LNCaP clone FGC (cell line): ENCODE measurements around the gene LRCH3.
"Not testable (repeated sequence)": the region's sequence is repeated elsewhere in the genome, so short reads cannot be mapped to it uniquely, and the experiment has no call there.

Experiments used
- DNase-seq: peaks from one replicate; pipeline ENCODE4 v3.0.0-alpha.2; 2011; ENCODE audit warnings: low read depth
- H3K4me3 ChIP-seq: 2 replicates; pipeline ENCODE4 v1.5.1; 2011; ENCODE audit warnings: mild to moderate bottlenecking, low read depth, low read length, control low read depth
- CTCF ChIP-seq: IDR thresholded peaks from 2 replicates; pipeline ENCODE4 v1.5.1; 2012; ENCODE audit warnings: mild to moderate bottlenecking; ENCODE audit not compliant: control insufficient read depth, insufficient read depth; ENCODE audit errors: extremely low read depth

Gene LRCH3

GRCh38 chr3:197881270-197881969, 90.4 kb downstream of the LRCH3 start:
- no peak overlapping the region for H3K4me3 ChIP-seq
- TF ChIP-seq CTCF, result no peak
- no peak for DNase-seq

GRCh38 chr3:197881970-197882338, 90.9 kb downstream of the LRCH3 start:
- no peak for DNase-seq
- no peak overlapping the region for H3K4me3 ChIP-seq
- no peak for TF ChIP-seq CTCF

GRCh38 chr3:197882586-197882985, 91.5 kb downstream of the LRCH3 start:
- peak; percentile 66 for DNase-seq
- no peak for TF ChIP-seq CTCF

DNA sequence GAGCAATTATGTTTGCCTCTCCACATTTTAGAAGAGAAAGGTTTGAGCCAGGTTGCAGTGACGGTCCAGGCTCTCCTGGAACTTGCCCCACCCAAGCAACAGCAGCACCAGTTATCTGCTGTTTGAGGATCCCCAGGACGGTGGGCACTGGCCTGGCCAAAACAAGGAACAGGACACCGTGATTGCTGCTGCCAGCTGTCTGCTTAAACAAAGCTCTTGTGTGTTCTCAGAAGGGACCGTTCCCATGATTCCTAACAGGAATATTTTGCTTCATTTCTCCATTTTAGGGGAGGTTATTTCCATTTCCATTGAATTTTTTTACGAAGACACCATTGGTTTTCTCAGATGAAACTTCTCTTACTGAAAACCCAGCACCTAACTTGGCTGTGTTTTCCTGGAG, 92.5 kb downstream of the LRCH3 start:
- no peak overlapping the region for H3K4me3 ChIP-seq
- no peak for TF ChIP-seq CTCF
- no peak for DNase-seq

More at GRCh38 chr3:197882586-197882985, 91.5 kb downstream of the LRCH3 start:
- no peak overlapping the region for H3K4me3 ChIP-seq

DNA sequence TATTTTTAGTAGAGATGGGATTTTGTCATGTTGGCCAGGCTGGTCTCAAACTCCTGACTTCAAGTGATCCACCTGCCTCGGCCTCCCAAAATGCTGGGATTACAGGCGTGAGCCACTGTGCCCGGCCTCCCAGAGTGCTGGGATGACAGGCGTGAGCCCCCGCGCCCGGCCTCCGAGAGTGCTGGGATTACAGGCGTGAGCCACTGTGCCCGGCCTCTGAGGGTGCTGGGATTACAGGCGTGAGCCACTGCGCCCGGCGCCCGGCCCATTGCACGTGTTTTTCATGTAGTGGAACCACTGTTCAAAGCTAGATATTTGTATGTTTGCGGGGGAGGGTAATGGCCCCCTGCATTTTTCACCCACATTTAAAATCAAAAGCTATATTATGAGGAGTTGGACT, 93.3 kb downstream of the LRCH3 start:
- not testable (repeated sequence) for H3K4me3 ChIP-seq, DNase-seq

DNA sequence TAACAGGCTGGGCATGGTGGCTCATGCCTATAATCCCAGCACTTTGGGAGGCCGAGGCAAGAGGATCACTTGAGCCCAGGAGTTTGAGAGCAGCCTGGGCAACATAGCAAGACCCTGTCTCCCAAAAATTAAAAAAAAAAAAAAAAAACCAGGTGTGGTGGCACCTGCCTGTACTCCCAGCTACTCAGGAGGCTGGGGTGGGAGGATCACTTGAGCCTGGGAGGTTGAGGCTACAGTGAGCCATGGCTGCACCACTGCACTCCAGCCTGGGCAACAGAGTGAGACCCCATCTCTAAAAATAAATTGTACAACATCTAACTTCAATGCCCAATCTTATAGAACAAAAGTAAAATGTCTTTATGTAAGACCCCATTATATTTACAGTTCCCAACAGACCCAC, 95.0 kb downstream of the LRCH3 start:
- DNase-seq, H3K4me3 ChIP-seq: not testable (repeated sequence)

- not testable (repeated sequence) for DNase-seq, H3K4me3 ChIP-seq
Observed at GRCh38 chr3:197887430-197888053, 96.5 kb downstream of the LRCH3 start.

- no peak for TF ChIP-seq CTCF
- DNase-seq, result no peak
Observed at GRCh38 chr3:197888511-197888910, 97.5 kb downstream of the LRCH3 start.

More at GRCh38 chr3:197888511-197888910, 97.5 kb downstream of the LRCH3 start:
- H3K4me3 ChIP-seq, result no peak overlapping the region
